Prostate gland (tissue), 2 donors: ENCODE results near the gene ANXA6. TPM values are rescaled to one million over a fixed set of nuclear protein-coding genes. Genes with fewer than 3 reads are reported as not detected.
A peak's percentile ranks its signal among the peaks of the same experiment; 100 is the strongest.

ENCODE experiments used
- DNase-seq: peaks from one replicate; pipeline ENCODE4 v3.0.0-alpha.2; 2019; ENCODE audit warnings: low spot score
- H3K27ac ChIP-seq, 2 donors: fragments of 200-600 bp; sonication (generic); 2 replicates each; pipeline ENCODE4 v1.5.1; 2017 to 2019
- H3K27me3 ChIP-seq: fragments of 200-600 bp; sonication (generic); replicated peaks from 2 replicates; pipeline ENCODE4 v1.5.1; 2019; ENCODE audit not compliant: insufficient read depth
- H3K36me3 ChIP-seq, 2 donors: fragments of 200-600 bp; sonication (generic); 1 replicate in 1 of 2; 2 replicates in 1 of 2; pipeline versions ENCODE4 v1.5.1 to v1.8.1; 2017 to 2019
- H3K4me1 ChIP-seq: fragments of 200-600 bp; sonication (generic); replicated peaks from 2 replicates; pipeline ENCODE4 v1.5.1; 2019
- H3K4me3 ChIP-seq, 2 donors: fragments of 200-600 bp; sonication (generic); 2 replicates each; pipeline ENCODE4 v1.5.1; 2017 to 2019
- H3K9me3 ChIP-seq: fragments of 200-600 bp; sonication (generic); 2 replicates; pipeline ENCODE4 v1.5.1; 2017
- POLR2A ChIP-seq: fragments of 450-650 bp; IDR thresholded peaks from one replicate; pipeline ENCODE4 v1.6.1; 2016; ENCODE audit warnings: antibody characterized with exemption, mild to moderate bottlenecking
- POLR2AphosphoS5 ChIP-seq: sonication (generic); formaldehyde crosslinking; IDR thresholded peaks from one replicate; pipeline ENCODE4 v1.6.1; 2017; ENCODE audit warnings: antibody characterized with exemption
- WGBS: methylation state at CpG from one replicate; pipeline ENCODE4 v1.1.5; 2018; 5-methylcytosine and 5-hydroxymethylcytosine counted together
- intact Hi-C: fragments of 100-400 bp; cut with DNase I; formaldehyde crosslinking; loops from one replicate; pipeline ENCODE4 v1.14.2; 2022
- total RNA-seq, 2 donors: library from RNA; depleted of rRNA; stranded (reverse); fragments of >200 nt; gene quantifications; one replicate each; pipeline ENCODE4 v1.1.0, GENCODE V29; 2016
- TF ChIP-seq, protein P1 (sequence below), 4 experiments: fragments of 200-600 bp in 2 of 4; fragments of 450-650 bp in 2 of 4; sonication (generic) in 2 of 4; IDR thresholded peaks; 1 replicate in 3 of 4; 2 replicates in 1 of 4; pipeline ENCODE4 v1.5.1; 2016 to 2019; ENCODE audit warnings: antibody characterized with exemption in 4 of 4, mild to moderate bottlenecking in 2 of 4, moderate library complexity in 2 of 4

ANXA6 gene
- total RNA-seq, 2 donors from 2014 or later, result 85.7 to 184 TPM

- Histone ChIP-seq H3K9me3 (no peaks in the 10 kb centered on the region), H3K36me3 (peaks cover 0 to 10% of the 10 kb centered on the region in 2 donors), H3K27ac (peak overlapping the region in 1 of 2 donors; percentile 45), H3K4me3 (no peak overlapping the region), H3K27me3 (no peaks in the 10 kb centered on the region), H3K4me1 (no peaks in the 10 kb centered on the region)
- DNase-seq, result no peak
- intact Hi-C loops, result no loop called here
- 55% methylated on average over 7 of the region's 7 CpGs for WGBS
- TF ChIP-seq POLR2AphosphoS5, result no peak
Observed at GRCh38 chr5:151140686-151141459, 16.7 kb downstream of the ANXA6 start.

DNA sequence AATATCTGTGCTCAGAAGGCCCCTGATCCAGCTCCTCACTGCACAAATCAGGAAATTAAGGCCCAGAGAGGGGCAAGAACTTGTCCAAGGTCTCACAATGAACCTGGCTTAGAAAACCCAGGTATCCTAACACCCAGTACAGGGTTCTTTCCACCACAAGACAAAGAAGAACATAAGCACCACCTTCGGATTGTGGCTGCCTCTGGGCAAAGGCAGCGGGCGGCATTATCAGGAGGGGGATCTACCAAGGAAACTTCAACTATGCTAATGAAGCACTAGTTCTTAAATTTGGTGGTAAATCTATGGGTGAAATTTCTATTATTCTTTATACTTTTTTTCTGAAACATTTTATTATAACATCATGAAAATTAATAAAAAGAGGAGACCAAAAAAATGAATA is 17.9 kb downstream of the ANXA6 start:
- no peak for TF ChIP-seq POLR2AphosphoS5
- TF ChIP-seq POLR2A, result no peak
- TF ChIP-seq, protein P1, sequence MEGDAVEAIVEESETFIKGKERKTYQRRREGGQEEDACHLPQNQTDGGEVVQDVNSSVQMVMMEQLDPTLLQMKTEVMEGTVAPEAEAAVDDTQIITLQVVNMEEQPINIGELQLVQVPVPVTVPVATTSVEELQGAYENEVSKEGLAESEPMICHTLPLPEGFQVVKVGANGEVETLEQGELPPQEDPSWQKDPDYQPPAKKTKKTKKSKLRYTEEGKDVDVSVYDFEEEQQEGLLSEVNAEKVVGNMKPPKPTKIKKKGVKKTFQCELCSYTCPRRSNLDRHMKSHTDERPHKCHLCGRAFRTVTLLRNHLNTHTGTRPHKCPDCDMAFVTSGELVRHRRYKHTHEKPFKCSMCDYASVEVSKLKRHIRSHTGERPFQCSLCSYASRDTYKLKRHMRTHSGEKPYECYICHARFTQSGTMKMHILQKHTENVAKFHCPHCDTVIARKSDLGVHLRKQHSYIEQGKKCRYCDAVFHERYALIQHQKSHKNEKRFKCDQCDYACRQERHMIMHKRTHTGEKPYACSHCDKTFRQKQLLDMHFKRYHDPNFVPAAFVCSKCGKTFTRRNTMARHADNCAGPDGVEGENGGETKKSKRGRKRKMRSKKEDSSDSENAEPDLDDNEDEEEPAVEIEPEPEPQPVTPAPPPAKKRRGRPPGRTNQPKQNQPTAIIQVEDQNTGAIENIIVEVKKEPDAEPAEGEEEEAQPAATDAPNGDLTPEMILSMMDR (IDR thresholded peaks at IDR 0.05), result no peak
- no peak for DNase-seq
- WGBS, result 92% methylated on average over 3 of the region's 3 CpGs
- intact Hi-C loops, result no loop called here
- H3K9me3 ChIP-seq, result no peaks in the 10 kb centered on the region
- H3K36me3 ChIP-seq, result peaks cover 0 to 10% of the 10 kb centered on the region in 2 donors
- no peaks in the 10 kb centered on the region for H3K27me3 ChIP-seq
- H3K27ac ChIP-seq, result no peak overlapping the region
- no peak overlapping the region for H3K4me3 ChIP-seq
- no peaks in the 10 kb centered on the region for H3K4me1 ChIP-seq

- Histone ChIP-seq H3K27ac (no peak overlapping the region), H3K4me3 (no peak overlapping the region), H3K27me3 (no peaks in the 10 kb centered on the region), H3K9me3 (no peaks in the 10 kb centered on the region), H3K36me3 (peaks cover 0 to 10% of the 10 kb centered on the region in 2 donors), H3K4me1 (no peaks in the 10 kb centered on the region)
- intact Hi-C loops, result no loop called here
- no peak for DNase-seq
- 93% methylated on average over 8 of the region's 8 CpGs for WGBS
- TF ChIP-seq, protein P1 (IDR thresholded peaks at IDR 0.05), result no peak
- no peak for TF ChIP-seq POLR2AphosphoS5
Observed at GRCh38 chr5:151139015-151139414, 18.6 kb downstream of the ANXA6 start.

- Histone ChIP-seq H3K27ac (no peak overlapping the region), H3K9me3 (no peaks in the 10 kb centered on the region), H3K27me3 (no peaks in the 10 kb centered on the region), H3K4me3 (no peak overlapping the region), H3K4me1 (no peaks in the 10 kb centered on the region), H3K36me3 (peaks cover 0 to 10% of the 10 kb centered on the region in 2 donors)
- TF ChIP-seq POLR2AphosphoS5 (no peak), POLR2A (no peak)
- TF ChIP-seq, protein P1 (IDR thresholded peaks at IDR 0.05), result no peak
- intact Hi-C loops, result no loop called here
- no peak for DNase-seq
- 74% methylated on average over 1 of the region's 1 CpG for WGBS
Observed at GRCh38 chr5:151138114-151138513, 19.5 kb downstream of the ANXA6 start.

DNA sequence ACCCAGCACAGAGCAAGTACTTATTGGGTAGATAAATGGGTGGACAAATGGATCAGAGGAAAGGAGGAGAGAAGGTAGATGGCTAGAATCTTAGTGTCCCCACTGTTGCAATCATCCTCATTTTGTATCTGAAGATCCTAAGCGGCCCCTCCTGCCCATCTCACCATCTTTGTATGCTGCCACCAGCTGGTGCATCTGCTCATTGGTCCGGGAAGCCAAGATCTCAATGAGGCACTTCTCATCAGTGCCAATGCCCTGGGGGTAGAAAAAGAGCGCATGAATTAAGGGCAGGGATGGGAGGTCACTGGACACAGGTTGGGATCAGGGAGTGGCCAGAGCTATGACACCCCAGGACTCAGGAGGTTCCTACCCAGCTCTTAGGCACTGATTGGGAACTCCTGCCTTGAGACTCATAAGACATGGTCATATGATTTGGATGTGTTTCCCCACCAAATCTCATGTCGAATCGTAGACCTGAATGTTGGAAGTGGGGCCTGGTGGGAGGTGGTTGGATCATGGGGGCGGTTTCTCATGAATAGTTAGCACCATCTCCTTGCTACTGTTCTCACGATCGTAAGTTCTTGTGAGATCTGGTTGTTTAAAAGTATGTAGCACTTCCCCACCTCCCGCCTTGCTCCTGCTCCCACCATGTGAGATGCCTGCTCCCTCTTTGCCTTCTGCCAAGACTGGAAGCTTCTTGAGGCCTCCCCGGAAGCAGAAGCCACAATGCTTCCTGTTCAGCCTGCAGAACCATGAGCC is 20.3 kb downstream of the ANXA6 start:
- Histone ChIP-seq H3K4me1 (no peaks in the 10 kb centered on the region), H3K36me3 (peaks cover 0 to 10% of the 10 kb centered on the region in 2 donors), H3K27ac (no peak overlapping the region), H3K27me3 (no peaks in the 10 kb centered on the region), H3K9me3 (no peaks in the 10 kb centered on the region), H3K4me3 (no peak overlapping the region)
- no peak for DNase-seq
- TF ChIP-seq, protein P1 (IDR thresholded peaks at IDR 0.05), result no peak
- no peak for TF ChIP-seq POLR2AphosphoS5
- 91% methylated on average over 10 of the region's 10 CpGs for WGBS
- intact Hi-C loops, result no loop called here
